MM.1S (cell line): ENCODE measurements around the gene SCNN1B.

Experiments used
- DNase-seq: peaks from one replicate; pipeline ENCODE4 v3.0.0-alpha.2; 2015
- H2AFZ ChIP-seq: fragments of 300-600 bp; sonication (generic); 2 replicates; pipeline ENCODE4 v1.6.0; 2016; ENCODE audit warnings: antibody characterized with exemption, low read length
- H3F3A ChIP-seq: fragments of 300-600 bp; sonication (generic); 2 replicates; pipeline ENCODE4 v1.6.1; 2016; ENCODE audit warnings: mild to moderate bottlenecking, antibody characterized with exemption, low read length, moderate library complexity, mixed read lengths; ENCODE audit not compliant: insufficient read depth
- H3K27ac ChIP-seq: fragments of 300-600 bp; sonication (generic); 2 replicates; pipeline ENCODE4 v1.5.1; 2016; ENCODE audit warnings: mild to moderate bottlenecking, low read length
- H3K27me3 ChIP-seq: fragments of 300-600 bp; sonication (generic); replicated peaks from 2 replicates; pipeline ENCODE4 v1.6.0; 2016; ENCODE audit warnings: low read length; ENCODE audit not compliant: insufficient read depth
- H3K36me3 ChIP-seq: fragments of 300-600 bp; sonication (generic); replicated peaks from 2 replicates; pipeline ENCODE4 v1.6.1; 2016; ENCODE audit warnings: mild to moderate bottlenecking, low read length, mixed read lengths; ENCODE audit not compliant: insufficient read depth
- H3K4me1 ChIP-seq: fragments of 300-600 bp; sonication (generic); 2 replicates; pipeline ENCODE4 v1.6.1; 2016; ENCODE audit warnings: low read length, mixed read lengths
- H3K4me2 ChIP-seq: fragments of 300-600 bp; sonication (generic); 2 replicates; pipeline ENCODE4 v1.6.0; 2016; ENCODE audit warnings: low read depth, low read length
- H3K4me3 ChIP-seq: fragments of 300-600 bp; sonication (generic); 2 replicates; pipeline ENCODE4 v1.5.1; 2016; ENCODE audit warnings: low read length, mixed read lengths
- H3K79me2 ChIP-seq: fragments of 300-600 bp; sonication (generic); 2 replicates; pipeline ENCODE4 v1.6.1; 2016; ENCODE audit warnings: mixed run types, low read length, mixed read lengths
- H3K9ac ChIP-seq: fragments of 300-600 bp; sonication (generic); 2 replicates; pipeline ENCODE4 v1.6.1; 2016; ENCODE audit warnings: low read length, mixed read lengths
- H3K9me2 ChIP-seq: fragments of 300-600 bp; sonication (generic); replicated peaks from 2 replicates; pipeline ENCODE4 v1.6.1; 2016; ENCODE audit warnings: mild to moderate bottlenecking, low read length, mixed read lengths; ENCODE audit not compliant: insufficient read depth
- H3K9me3 ChIP-seq: fragments of 300-600 bp; sonication (generic); replicated peaks from 2 replicates; pipeline ENCODE4 v1.6.1; 2016; ENCODE audit warnings: mild to moderate bottlenecking, low read length, mixed read lengths; ENCODE audit not compliant: insufficient read depth
- H4K20me1 ChIP-seq: fragments of 300-600 bp; sonication (generic); 2 replicates; pipeline ENCODE4 v1.6.1; 2016; ENCODE audit warnings: mild to moderate bottlenecking, low read length, moderate library complexity, mixed read lengths; ENCODE audit not compliant: insufficient read depth
- EZH2 ChIP-seq: fragments of 300-600 bp; sonication (generic); optimal IDR thresholded peaks from 2 replicates; pipeline ENCODE3; 2017; ENCODE audit warnings: low read depth, mild to moderate bottlenecking, antibody characterized with exemption, low read length, mixed read lengths
- EZH2phosphoT487 ChIP-seq: fragments of 300-600 bp; sonication (generic); IDR thresholded peaks from 2 replicates; pipeline ENCODE4 v1.6.1; 2018; ENCODE audit warnings: antibody characterized with exemption, low read length
- TF ChIP-seq, protein P1 (sequence below): fragments of 300-600 bp; sonication (generic); IDR thresholded peaks from 2 replicates; pipeline ENCODE4 v1.5.1; 2016; ENCODE audit warnings: antibody characterized with exemption, low read length, mixed read lengths

The SCNN1B gene

DNA sequence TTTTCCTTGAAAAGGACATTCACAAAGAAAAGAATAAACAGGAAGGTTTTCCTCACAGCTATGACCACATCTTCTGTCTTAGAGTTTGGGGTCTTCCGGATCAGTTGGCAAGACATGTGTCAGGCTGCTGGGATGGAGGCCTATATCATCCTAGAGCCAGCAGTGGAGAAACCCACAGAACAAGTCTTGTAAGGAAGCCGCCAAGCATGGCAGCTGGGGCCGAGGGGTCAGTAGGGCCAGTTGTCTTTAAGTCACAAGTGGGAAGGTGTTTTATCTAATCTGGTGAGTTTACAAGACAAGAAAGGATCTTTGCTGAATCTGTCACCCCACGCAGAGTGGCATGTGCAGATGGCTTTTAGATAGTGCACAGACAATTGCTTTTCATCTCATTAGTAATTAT, 25.7 kb downstream of the SCNN1B start:
- Histone ChIP-seq H3K9ac (no peak overlapping the region), H3K4me3 (no peak overlapping the region), H4K20me1 (no peaks in the 10 kb centered on the region), H2AFZ (no peak overlapping the region), H3K9me2 (no peaks in the 10 kb centered on the region), H3K4me1 (peaks cover 32% of the 10 kb centered on the region), H3F3A (peaks cover 11% of the 10 kb centered on the region), H3K27ac (no peak overlapping the region), H3K36me3 (no peaks in the 10 kb centered on the region), H3K9me3 (no peaks in the 10 kb centered on the region), H3K79me2 (peaks cover 65% of the 10 kb centered on the region), H3K4me2 (no peak overlapping the region), H3K27me3 (no peaks in the 10 kb centered on the region)
- DNase-seq = no peak
- TF ChIP-seq, protein P1, sequence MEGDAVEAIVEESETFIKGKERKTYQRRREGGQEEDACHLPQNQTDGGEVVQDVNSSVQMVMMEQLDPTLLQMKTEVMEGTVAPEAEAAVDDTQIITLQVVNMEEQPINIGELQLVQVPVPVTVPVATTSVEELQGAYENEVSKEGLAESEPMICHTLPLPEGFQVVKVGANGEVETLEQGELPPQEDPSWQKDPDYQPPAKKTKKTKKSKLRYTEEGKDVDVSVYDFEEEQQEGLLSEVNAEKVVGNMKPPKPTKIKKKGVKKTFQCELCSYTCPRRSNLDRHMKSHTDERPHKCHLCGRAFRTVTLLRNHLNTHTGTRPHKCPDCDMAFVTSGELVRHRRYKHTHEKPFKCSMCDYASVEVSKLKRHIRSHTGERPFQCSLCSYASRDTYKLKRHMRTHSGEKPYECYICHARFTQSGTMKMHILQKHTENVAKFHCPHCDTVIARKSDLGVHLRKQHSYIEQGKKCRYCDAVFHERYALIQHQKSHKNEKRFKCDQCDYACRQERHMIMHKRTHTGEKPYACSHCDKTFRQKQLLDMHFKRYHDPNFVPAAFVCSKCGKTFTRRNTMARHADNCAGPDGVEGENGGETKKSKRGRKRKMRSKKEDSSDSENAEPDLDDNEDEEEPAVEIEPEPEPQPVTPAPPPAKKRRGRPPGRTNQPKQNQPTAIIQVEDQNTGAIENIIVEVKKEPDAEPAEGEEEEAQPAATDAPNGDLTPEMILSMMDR = no peak
- TF ChIP-seq EZH2phosphoT487 (no peak), EZH2 (no peak)

DNA sequence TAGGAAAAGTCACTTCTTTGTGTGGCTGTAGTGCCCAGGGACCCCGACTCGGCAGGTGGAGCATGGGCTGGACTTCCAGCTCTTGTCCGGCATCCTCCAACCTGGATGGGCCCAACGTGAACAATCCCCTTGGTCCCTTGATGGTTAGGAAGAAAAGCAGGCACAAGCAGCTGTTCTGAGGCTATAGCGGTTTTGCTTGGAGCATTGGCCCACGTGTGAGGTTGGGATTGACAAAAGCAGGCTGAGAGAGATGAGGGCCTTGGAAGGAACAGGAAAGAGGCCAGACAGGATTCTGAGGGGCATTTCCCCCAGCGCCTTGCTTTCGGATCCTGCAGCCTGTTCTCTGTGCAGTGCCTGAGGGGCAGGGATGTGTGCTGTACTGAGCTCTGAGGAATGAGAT, 28.1 kb downstream of the SCNN1B start:
- no peak overlapping the region for H3K27ac ChIP-seq

DNA sequence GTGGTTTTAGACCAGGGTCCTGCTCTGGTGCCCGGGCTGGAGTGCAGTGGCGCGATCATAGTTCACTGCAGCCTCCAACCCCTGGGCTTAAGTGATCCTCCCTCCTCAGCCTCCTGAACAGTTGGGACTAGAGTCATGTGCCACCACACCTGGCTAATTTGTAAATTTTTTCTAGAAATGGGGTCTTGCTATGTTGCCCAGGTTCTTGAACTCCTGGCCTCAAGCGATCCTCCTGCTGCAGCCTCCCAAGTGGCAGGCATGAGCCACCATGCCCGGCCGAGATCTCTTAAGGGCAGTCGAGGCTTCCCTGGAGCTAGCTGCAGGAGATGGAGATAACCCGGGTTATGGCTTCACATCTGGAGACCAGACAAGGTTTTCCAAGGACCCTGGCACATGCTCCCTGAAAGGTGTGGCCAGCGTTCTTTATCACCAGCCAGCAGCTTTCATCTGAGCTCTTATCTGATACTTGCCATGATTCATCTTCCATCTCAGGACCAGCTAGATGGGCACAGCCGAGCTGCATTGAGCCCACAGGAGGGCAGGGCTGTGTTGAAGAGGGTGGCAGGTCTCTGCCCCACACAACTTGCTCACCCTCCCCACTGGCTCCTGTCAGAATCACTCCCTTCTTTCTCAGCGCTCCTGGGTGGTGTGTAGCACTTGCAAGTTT, 28.6 kb downstream of the SCNN1B start:
- Histone ChIP-seq H3K27ac (no peak overlapping the region), H3K4me3 (no peak overlapping the region), H4K20me1 (no peaks in the 10 kb centered on the region), H3K27me3 (no peaks in the 10 kb centered on the region), H3K36me3 (no peaks in the 10 kb centered on the region), H3F3A (peaks cover 25% of the 10 kb centered on the region), H2AFZ (no peak overlapping the region), H3K4me2 (no peak overlapping the region), H3K9me2 (no peaks in the 10 kb centered on the region), H3K9ac (no peak overlapping the region), H3K79me2 (peaks cover 48% of the 10 kb centered on the region), H3K9me3 (no peaks in the 10 kb centered on the region), H3K4me1 (peaks cover 39% of the 10 kb centered on the region)
- DNase-seq = no peak
- TF ChIP-seq EZH2 (no peak), EZH2phosphoT487 (no peak)
- TF ChIP-seq, protein P1 = no peak

More for the DNA sequence above, 28.1 kb downstream of the SCNN1B start:
- Histone ChIP-seq H3K4me1 (peaks cover 34% of the 10 kb centered on the region), H3K4me2 (no peak overlapping the region), H3K36me3 (no peaks in the 10 kb centered on the region), H3K4me3 (no peak overlapping the region), H2AFZ (no peak overlapping the region), H3K27me3 (no peaks in the 10 kb centered on the region), H3F3A (peaks cover 21% of the 10 kb centered on the region), H3K9me3 (no peaks in the 10 kb centered on the region), H3K9ac (no peak overlapping the region), H3K9me2 (no peaks in the 10 kb centered on the region), H3K79me2 (peaks cover 51% of the 10 kb centered on the region), H4K20me1 (no peaks in the 10 kb centered on the region)
- TF ChIP-seq, protein P1 = no peak
- TF ChIP-seq EZH2phosphoT487 (no peak), EZH2 (no peak)
- DNase-seq = no peak
